Stimulated activated CD8-positive, alpha-beta memory T cell treated with anti-CD3 and anti-CD28 coated beads, Interleukin-12 subunit alpha, Interleukin-12 subunit beta, amount 100 ng/mL, for 24 hours (primary cell): ENCODE data around the gene TSNAXIP1.
A peak's percentile ranks its signal among the peaks of the same experiment; 100 is the strongest.
"Not testable (repeated sequence)": the region's sequence is repeated elsewhere in the genome, so short reads cannot be mapped to it uniquely, and the experiment has no call there.

Experiments used
- DNase-seq: peaks from one replicate; pipeline ENCODE4 v3.0.0-alpha.2; 2020; ENCODE audit errors: extremely low read depth

The TSNAXIP1 gene

DNA sequence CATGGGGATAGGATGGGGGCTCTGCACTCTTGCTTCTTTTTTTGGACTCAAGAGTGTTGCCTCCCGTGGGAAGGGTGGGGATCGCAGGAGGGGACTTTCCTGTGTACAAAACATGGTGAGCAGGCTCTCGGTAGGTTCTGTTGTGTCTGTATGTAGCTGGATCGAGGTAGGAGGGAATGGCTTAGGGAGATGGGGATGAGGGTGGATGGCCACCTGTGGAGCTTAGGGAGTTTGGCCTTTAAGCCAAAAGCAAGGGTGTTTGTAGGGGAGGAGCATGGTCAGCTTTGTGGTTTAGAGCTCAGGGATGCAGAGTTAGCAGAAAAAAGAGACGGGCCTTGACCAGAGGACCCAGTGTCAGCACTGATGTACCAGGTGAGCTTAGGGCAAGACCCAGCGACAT lies 55.2 kb downstream of the TSNAXIP1 start:
- DNase-seq, result no peak

DNA sequence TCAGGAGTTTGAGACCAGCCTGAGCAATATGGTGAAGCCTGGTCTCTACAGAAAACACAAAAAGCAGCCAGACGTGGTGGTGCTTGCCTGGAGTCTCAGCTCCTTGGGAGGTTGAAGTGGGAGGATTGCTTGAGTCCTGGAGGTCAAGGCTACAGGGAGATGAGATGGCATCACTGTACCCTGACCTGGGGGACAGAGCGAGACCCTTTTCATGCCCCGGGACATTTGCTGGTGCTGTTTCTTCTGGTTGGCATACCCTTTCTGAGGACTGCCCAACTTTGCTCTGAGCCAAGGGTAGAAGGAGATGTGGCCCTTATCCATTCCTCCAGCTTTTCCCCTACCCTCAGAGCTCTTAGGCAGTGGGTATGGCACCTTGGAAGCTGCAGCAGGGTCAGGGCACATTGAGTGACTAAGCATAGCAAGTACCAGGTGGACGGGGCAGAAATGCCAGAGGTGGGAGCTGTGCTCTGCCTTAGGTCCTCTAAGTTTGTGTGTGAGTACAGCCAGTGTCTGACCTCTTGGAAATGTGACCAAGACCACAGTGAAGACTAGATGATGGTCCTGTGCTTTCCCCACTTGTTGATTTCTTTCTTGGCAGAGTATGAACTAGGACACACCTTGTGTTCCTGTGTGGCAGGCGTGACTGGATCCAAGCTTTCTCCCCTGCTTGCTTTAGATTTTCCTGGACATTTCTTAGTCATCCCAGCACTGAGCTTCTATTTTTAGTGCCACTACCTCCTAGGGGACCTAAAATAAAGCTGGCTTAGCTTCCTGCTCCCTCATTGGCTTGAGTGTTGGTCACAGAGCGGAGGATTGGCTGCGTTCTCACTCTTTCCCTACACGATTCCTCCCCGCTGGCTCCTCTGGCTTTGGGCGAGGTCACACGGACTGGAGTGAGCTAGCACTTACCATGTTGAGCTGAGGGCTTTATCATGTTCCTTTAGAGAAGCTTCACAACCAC lies 56.2 kb downstream of the TSNAXIP1 start:
- no peak for DNase-seq

DNA sequence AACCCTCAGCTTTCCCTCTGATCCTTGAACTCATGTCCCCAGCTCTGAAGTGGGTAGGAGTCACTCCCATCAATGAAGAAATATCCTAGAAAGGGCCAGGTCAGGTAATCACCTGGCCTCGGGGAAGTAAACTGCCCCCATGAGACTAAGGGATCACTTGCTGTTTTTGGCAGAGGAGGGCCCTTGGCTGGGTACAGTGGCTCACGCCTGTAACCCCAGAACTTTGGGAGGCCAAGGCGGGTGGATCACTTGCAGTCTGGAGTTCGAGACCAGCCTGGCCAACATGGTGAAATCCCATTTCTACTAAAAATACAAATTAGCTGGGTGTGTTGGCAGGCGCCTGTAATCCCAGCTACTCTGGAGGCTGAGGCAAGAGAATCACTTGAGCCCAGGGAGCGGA lies 57.4 kb downstream of the TSNAXIP1 start:
- DNase-seq, result not testable (repeated sequence)

DNA sequence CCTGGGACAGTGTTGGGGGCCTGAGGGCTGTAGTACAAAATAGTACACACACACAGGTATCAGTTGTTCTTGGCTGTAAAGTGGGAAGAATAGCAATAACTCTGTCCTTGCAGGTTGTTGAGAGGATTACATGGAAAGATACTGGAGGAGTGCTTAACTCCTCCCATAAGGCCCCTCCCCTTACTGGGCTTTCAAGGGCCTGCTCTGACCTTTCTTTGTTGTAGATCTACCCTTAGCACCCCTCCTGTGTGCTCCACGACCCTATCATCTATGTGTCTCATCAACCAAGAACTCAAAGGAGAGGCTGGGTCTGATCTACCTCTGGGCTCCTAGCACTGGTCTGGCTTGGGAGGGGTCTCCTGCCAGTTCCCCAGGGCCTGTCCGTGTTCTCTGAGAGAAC lies 57.9 kb downstream of the TSNAXIP1 start:
- DNase-seq, result no peak

GRCh38 chr16:67865318-67865717 lies 58.6 kb downstream of the TSNAXIP1 start:
- no peak for DNase-seq

GRCh38 chr16:67868290-67868689 lies 61.6 kb downstream of the TSNAXIP1 start:
- no peak for DNase-seq

DNA sequence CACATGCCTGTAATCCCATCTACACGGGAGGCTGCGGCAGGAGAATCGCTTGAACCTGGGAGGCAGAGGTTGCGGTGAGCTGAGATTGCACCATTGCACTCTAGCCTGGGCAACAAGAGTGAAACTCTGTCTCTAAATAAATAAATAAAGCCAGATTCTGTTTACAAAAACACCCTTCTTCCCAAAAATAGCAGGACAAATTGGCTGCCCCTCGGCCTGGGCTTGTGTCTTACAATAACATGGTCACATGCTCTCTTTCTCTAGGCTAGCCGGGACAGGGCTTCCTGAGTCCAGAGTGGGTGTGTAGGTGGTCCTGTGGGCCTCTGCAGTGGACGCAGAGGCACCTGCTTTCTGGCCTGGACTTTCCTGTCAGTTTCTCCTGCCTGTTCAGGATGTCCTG lies 63.0 kb downstream of the TSNAXIP1 start:
- no peak for DNase-seq

DNA sequence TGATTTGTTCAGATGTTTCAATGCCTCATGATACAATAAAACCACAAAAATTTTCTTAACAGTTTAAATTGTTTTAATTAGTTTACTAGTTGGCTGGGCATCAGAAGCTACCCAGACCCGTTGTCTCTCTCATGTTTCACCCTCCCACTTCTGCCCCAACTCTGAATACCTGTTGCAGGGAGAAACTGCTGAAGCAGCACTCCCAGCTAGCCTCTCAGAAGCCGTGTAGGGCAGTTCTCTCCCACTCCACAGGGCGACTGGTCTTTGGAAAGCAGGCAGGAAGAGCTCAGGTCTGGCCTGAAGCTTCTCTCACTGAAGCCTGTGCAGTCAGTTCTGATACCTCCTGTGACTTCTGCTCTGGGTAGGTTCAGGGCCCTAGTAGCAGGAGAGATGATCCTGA lies 64.6 kb downstream of the TSNAXIP1 start:
- DNase-seq, result no peak

DNA sequence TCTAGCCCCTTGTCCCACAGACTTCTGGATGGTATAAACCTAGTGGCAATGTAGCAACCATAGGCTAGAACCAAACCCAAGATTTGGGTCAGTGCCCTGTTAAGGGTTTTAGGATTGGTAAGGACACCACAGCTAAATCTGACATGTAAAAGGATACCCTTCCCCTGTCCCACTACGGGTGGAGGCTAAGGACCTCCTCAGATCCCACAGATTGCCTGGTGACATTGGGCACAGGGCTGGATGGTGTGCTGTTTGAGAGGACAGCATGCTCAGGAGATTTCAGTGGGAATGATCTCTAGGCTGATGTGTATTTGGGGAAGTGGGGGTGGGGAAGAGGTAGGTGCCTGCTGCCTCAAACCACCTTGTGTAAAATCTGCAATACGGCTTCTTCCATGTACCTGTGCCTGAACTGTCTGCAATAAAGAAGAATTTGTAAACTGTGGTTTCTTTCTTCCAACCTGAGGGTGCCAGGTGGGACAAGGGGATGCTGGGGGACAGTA lies 65.5 kb downstream of the TSNAXIP1 start:
- no peak for DNase-seq

GRCh38 chr16:67872631-67873434 lies 66.1 kb downstream of the TSNAXIP1 start, which contains the start of gene EDC4:
Gene EDC4 (plus strand): TSS chr16:67873052. CDS start chr16:67873262, 210 bp downstream.
- peak; percentile 68 for DNase-seq

- no peak for DNase-seq
Measured at GRCh38 chr16:67873435-67874370, 67.0 kb downstream of the TSNAXIP1 start.

DNA sequence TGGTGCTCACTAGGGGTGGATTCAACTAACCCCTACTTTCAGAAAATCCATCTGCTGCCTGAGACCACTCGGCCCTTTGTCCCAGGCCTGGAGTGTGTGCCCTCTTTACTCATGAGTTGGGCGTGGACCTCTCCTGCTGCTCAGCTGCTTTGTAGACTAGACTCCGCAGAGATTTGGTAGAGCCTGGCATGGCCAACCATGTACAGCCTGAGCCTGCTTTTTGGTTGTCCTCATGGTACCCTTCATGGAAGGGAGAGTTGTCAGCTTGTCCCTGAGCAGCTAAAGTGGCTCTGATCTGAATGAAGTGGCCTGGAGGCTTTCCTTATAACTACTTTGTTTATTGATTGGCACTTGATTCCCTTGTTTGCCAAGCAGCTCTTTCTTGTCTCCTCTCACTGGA lies 67.7 kb downstream of the TSNAXIP1 start:
- DNase-seq, result no peak

DNA sequence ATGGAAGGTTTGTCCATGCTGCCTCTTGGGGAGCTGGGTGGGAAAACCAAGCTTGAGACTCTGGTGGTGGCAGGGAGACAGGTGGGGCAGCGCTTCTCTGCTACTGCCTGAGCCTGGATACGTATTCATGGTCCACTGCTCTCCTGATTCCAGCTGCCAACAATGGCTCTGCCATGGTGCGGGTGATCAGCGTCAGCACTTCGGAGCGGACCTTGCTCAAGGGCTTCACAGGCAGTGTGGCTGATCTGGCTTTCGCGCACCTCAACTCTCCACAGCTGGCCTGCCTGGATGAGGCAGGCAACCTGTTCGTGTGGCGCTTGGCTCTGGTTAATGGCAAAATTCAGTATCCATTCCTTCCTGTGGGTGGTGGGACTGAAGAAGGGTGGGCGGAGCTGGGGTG lies 70.4 kb downstream of the TSNAXIP1 start:
- no peak for DNase-seq
